GM12878 (cell line): ENCODE data around the gene IL32. TPM values are rescaled to one million over a fixed set of nuclear protein-coding genes. Genes with fewer than 3 reads are reported as not detected.

Experiments
- ATAC-seq: fragments of 200-7000 bp; cut with Tn5 transposase; 3 replicates; pipeline ENCODE4 v1.9.1; 2020; ENCODE audit warnings: mild to moderate bottlenecking, moderate library complexity
- BruUV-seq: library from RNA; stranded (reverse); fragments of 400-500 nt; replicated peaks from 2 replicates; lab custom pipeline; 2021; lab: Mats Ljungman, UMichigan
- CTCF ChIA-PET: fragments of 300-600 bp; sonication (Branson Sonifier 250); formaldehyde crosslinking; extraction: SDS; loops from one replicate; lab custom pipeline; 2021; ENCODE audit warnings: inconsistent platforms; lab: Yijun Ruan, JAX
- POLR2A ChIA-PET: fragments of 350-600 bp; formaldehyde crosslinking; extraction: SDS; loops from one replicate; lab custom pipeline; 2021; ENCODE audit warnings: inconsistent platforms; lab: Charles Lee
- RAD21 ChIA-PET: fragments of 300-600 bp; sonication (Branson Sonifier 250); formaldehyde crosslinking; loops from one replicate; lab custom pipeline; 2023; ENCODE audit warnings: antibody characterized with exemption; ENCODE audit not compliant: unreplicated experiment; lab: Charles Lee
- SMC1A ChIA-PET: fragments of 300-600 bp; sonication (Branson Sonifier 250); formaldehyde crosslinking; loops from one replicate; lab custom pipeline; 2023; ENCODE audit not compliant: unreplicated experiment, uncharacterized antibody; lab: Charles Lee
- DNase-seq: peaks from one replicate; pipeline ENCODE4 v3.0.0-alpha.2; 2011; ENCODE audit warnings: low read depth, low spot score
- FAIRE-seq: peaks from 3 replicates; lab custom pipeline; 2011; peaks lifted over from hg19 to GRCh38; lab: Jason Lieb, UNC
- H2AFZ ChIP-seq: 2 replicates; pipeline ENCODE4 v1.6.0; 2011; ENCODE audit warnings: low read depth, low read length, control low read depth; ENCODE audit not compliant: control insufficient read depth
- H3K27ac ChIP-seq: 2 replicates; pipeline ENCODE4 v1.5.1; 2011; ENCODE audit warnings: control low read depth; ENCODE audit not compliant: control insufficient read depth, insufficient read depth
- H3K27me3 ChIP-seq, 2 experiments: replicated peaks in 1 of 2; 2 replicates each; pipeline versions ENCODE4 v1.6.0 to v1.6.1; 2011; ENCODE audit warnings: low read length in 1 of 2; ENCODE audit not compliant: control insufficient read depth in 2 of 2, insufficient read depth in 2 of 2
- H3K36me3 ChIP-seq, 2 experiments: 2 replicates each; pipeline ENCODE4 v1.5.1; 2011; ENCODE audit warnings: low read length in 1 of 2; ENCODE audit not compliant: control insufficient read depth in 2 of 2, insufficient read depth in 2 of 2
- H3K4me1 ChIP-seq: 2 replicates; pipeline ENCODE4 v1.6.1; 2011; ENCODE audit warnings: mild to moderate bottlenecking, low read length, moderate library complexity, mixed read lengths; ENCODE audit not compliant: control insufficient read depth, insufficient read depth
- H3K4me2 ChIP-seq: 2 replicates; pipeline ENCODE4 v1.6.0; 2011; ENCODE audit warnings: control low read depth; ENCODE audit not compliant: control insufficient read depth, insufficient read depth
- H3K4me3 ChIP-seq: fragments of 200-600 bp; sonication (generic); 2 replicates; pipeline ENCODE4 v1.5.1; 2016
- H3K79me2 ChIP-seq: 2 replicates; pipeline ENCODE4 v1.6.0; 2011; ENCODE audit warnings: low read length; ENCODE audit not compliant: control insufficient read depth, insufficient read depth
- H3K9ac ChIP-seq: 2 replicates; pipeline ENCODE4 v1.8.0; 2011; ENCODE audit warnings: low read length, control low read depth, mixed read lengths; ENCODE audit not compliant: control insufficient read depth, insufficient read depth
- H3K9me3 ChIP-seq: replicated peaks from 3 replicates; pipeline ENCODE4 v1.5.1; 2011; ENCODE audit warnings: mild to moderate bottlenecking, low read length; ENCODE audit not compliant: control insufficient read depth, insufficient read depth
- H4K20me1 ChIP-seq: 2 replicates; pipeline ENCODE4 v1.6.0; 2011; ENCODE audit not compliant: control insufficient read depth, insufficient read depth
- ASH2L ChIP-seq: fragments of 300-600, 200-600 bp; sonication (generic); IDR thresholded peaks from 2 replicates; pipeline ENCODE4 v1.6.1; 2017; ENCODE audit warnings: low read depth, mild to moderate bottlenecking, borderline replicate concordance
- BHLHE40 ChIP-seq, 2 experiments: fragments of 450-650 bp in 1 of 2; IDR thresholded peaks; 2 replicates each; pipeline ENCODE4 v1.6.1; 2011 to 2017; ENCODE audit warnings: low read depth in 2 of 2, borderline replicate concordance in 1 of 2, improper control_type of control experiment in 1 of 2, low read length in 1 of 2, mild to moderate bottlenecking in 1 of 2
- BMI1 ChIP-seq: fragments of 450-650 bp; IDR thresholded peaks from 2 replicates; pipeline ENCODE4 v1.6.1; 2016; ENCODE audit warnings: mild to moderate bottlenecking, moderate library complexity, borderline replicate concordance
- CBX5 ChIP-seq: sonication (generic); IDR thresholded peaks from 2 replicates; pipeline ENCODE4 v1.6.1; 2016; ENCODE audit warnings: low read depth, moderate library complexity, mild to moderate bottlenecking, inconsistent platforms
- CHD1 ChIP-seq: IDR thresholded peaks from 2 replicates; pipeline ENCODE4 v1.6.1; 2012; ENCODE audit warnings: low read depth, low read length, improper control_type of control experiment
- CHD2 ChIP-seq: IDR thresholded peaks from 2 replicates; pipeline ENCODE4 v1.6.1; 2011; ENCODE audit warnings: low read depth, low read length, improper control_type of control experiment, borderline replicate concordance
- CHD4 ChIP-seq: fragments of 200-600 bp; sonication (generic); IDR thresholded peaks from 2 replicates; pipeline ENCODE4 v1.6.1; 2016; ENCODE audit warnings: mild to moderate bottlenecking
- CREM ChIP-seq: IDR thresholded peaks from 2 replicates; pipeline ENCODE4 v1.6.1; 2014; ENCODE audit warnings: antibody characterized with exemption, low read depth
- DPF2 ChIP-seq: fragments of 450-650 bp; IDR thresholded peaks from 2 replicates; pipeline ENCODE4 v1.6.1; 2017; ENCODE audit warnings: mild to moderate bottlenecking
- HDAC2 ChIP-seq: fragments of 200-600 bp; sonication (generic); IDR thresholded peaks from 2 replicates; pipeline ENCODE4 v1.6.1; 2017
- HDAC6 ChIP-seq: fragments of 200-600 bp; sonication (generic); IDR thresholded peaks from one replicate; pipeline ENCODE4 v1.8.0; 2017; ENCODE audit warnings: antibody characterized with exemption; ENCODE audit not compliant: unreplicated experiment
- JUNB ChIP-seq: IDR thresholded peaks from 2 replicates; pipeline ENCODE4 v1.6.1; 2016; ENCODE audit warnings: antibody characterized with exemption, mild to moderate bottlenecking
- PRDM15 ChIP-seq: fragments of 450-650 bp; formaldehyde crosslinking; IDR thresholded peaks from 2 replicates; pipeline ENCODE4 v1.4.0; 2020; ENCODE audit warnings: mild to moderate bottlenecking, moderate library complexity
- SIX5 ChIP-seq: IDR thresholded peaks from 2 replicates; pipeline ENCODE4 v1.6.1; 2011; ENCODE audit warnings: mild to moderate bottlenecking, low read depth, low read length, moderate library complexity; ENCODE audit not compliant: severe bottlenecking
- SP1 ChIP-seq: IDR thresholded peaks from one replicate; pipeline ENCODE4 v1.6.1; 2011; ENCODE audit warnings: low read depth, low read length
- TAF1 ChIP-seq: IDR thresholded peaks from 2 replicates; pipeline ENCODE4 v1.6.1; 2011; ENCODE audit warnings: mild to moderate bottlenecking, low read depth, low read length, borderline replicate concordance
- TCF3 ChIP-seq: IDR thresholded peaks from 2 replicates; pipeline ENCODE4 v1.6.1; 2012; ENCODE audit warnings: low read depth, mild to moderate bottlenecking, low read length, borderline replicate concordance; ENCODE audit not compliant: insufficient read depth
- ZBTB33 ChIP-seq: fragments of 450-650 bp; IDR thresholded peaks from 2 replicates; pipeline ENCODE4 v1.6.1; 2017; ENCODE audit warnings: mild to moderate bottlenecking
- WGBS: methylation state at CpG from one replicate; pipeline ENCODE4 v1.1.6; 2016; ENCODE audit warnings: low lambda C conversion rate; ENCODE audit not compliant: insufficient replicate concordance, insufficient coverage; ENCODE audit errors: missing lambda C conversion rate; 5-methylcytosine and 5-hydroxymethylcytosine counted together
- in situ Hi-C: fragments of 300-500 bp; cut with MboI; formaldehyde crosslinking; loops from 9 replicates; pipeline ENCODE4 v1.14.3; 2018; ENCODE audit warnings: mixed read lengths
- intact Hi-C: fragments of 100-400 bp; cut with micrococcal nuclease; formaldehyde crosslinking; loops from one replicate; pipeline ENCODE4 v1.14.2; 2022; ENCODE audit not compliant: unreplicated experiment
- polyA plus RNA-seq, 11 experiments: library from polyadenylated mRNA; depleted of rRNA in 4 of 11; unstranded in 6 of 11; stranded (reverse) in 5 of 11; fragments of >200 nt; fragmentation: Nextera tagmentation in 4 of 11; fragmentation: Illumina TruSeq in 1 of 11; extraction: Ambion mirVana in 4 of 11; extraction: Trizol in 1 of 11; gene quantifications; 1 replicate in 1 of 11; 2 replicates in 10 of 11; pipeline versions ENCODE4 v1.2.1 to v1.2.3, GENCODE V29; 2011 to 2016; ENCODE audit warnings: inconsistent platforms in 2 of 11, missing spikeins in 2 of 11, low read depth in 1 of 11
- total RNA-seq, 4 experiments: library from RNA; depleted of rRNA in 3 of 4; stranded (reverse); fragments of >200 nt in 3 of 4; fragmentation: Illumina TruSeq in 1 of 4; extraction: Trizol in 1 of 4; gene quantifications; 2 replicates each; pipeline versions ENCODE4 v1.2.1 to v1.2.3, GENCODE V29; 2013 to 2021

Gene IL32
- total and polyA plus RNA-seq, 10 of the 15 experiments (the other 5 are each of a cell fraction or from before 2014, with no cell fraction given): 27.0 to 122 (median 55.8) TPM

GRCh38 chr16:3060339-3061127, 4.9 kb upstream of the IL32 start:
- H3K9me3 ChIP-seq: no peaks in the 10 kb centered on the region; the same call in 2 of the 3 replicates
- in situ Hi-C loops: loop anchor here (5.0 kb wide), 2 partner anchors 37 to 67 kb away; partner anchors contain the start of gene ZSCAN10
- H3K27ac ChIP-seq: no peak overlapping the region
- ChIA-PET POLR2A (interaction anchor here (0.5 to 1.7 kb wide), 4 partner anchors 17 to 75 kb away, joined by 3 to 12 read pairs (median 4); no protein-coding TSS in a partner anchor), SMC1A (interaction anchor here (1.3 to 3.9 kb wide), 5 partner anchors 16 to 106 kb away, joined by 3 to 53 read pairs (median 4); no protein-coding TSS in a partner anchor), CTCF (interaction anchor here (0.7 to 9.5 kb wide), 15 partner anchors 12 to 136 kb away, joined by 3 to 174 read pairs (median 10); partner anchors contain the start of genes HCFC1R1 and THOC6), RAD21 (interaction anchor here (1.1 to 3.0 kb wide), 6 partner anchors 15 to 105 kb away, joined by 3 to 72 read pairs (median 9); no protein-coding TSS in a partner anchor)
- no peaks in the 10 kb centered on the region for H4K20me1 ChIP-seq
- intact Hi-C loops: no loop called here
- DNase-seq (no peak), ATAC-seq (no peak), FAIRE-seq (no peak)
- TF ChIP-seq CBX5: no peak
- no peak for TF ChIP-seq SIX5
- TF ChIP-seq HDAC6: no peak
- no peak for TF ChIP-seq PRDM15 (CRISPR knock-in tag)
- no peak for TF ChIP-seq BHLHE40 (IDR thresholded peaks at IDR 0.05; ENCODE audit: borderline replicate concordance in 1 of 2, low read depth in 2 of 2, low read length in 1 of 2)
- no peak for TF ChIP-seq CREM
- TF ChIP-seq DPF2: no peak
- no peak for TF ChIP-seq CHD4
- no peak for TF ChIP-seq ASH2L
- TF ChIP-seq CHD2: no peak
- TF ChIP-seq BMI1: no peak
- no peak for TF ChIP-seq CHD1
- no peak for TF ChIP-seq SP1
- no peak for TF ChIP-seq TAF1
- TF ChIP-seq ZBTB33: no peak
- TF ChIP-seq TCF3: no peak
- TF ChIP-seq HDAC2: no peak
- no peak for TF ChIP-seq JUNB
- no peak overlapping the region; the same call in 1 of the 2 replicates for H2AFZ ChIP-seq
- no peaks in the 10 kb centered on the region for H3K36me3 ChIP-seq
- WGBS: 61% methylated on average over 14 of the region's 14 CpGs
- no TSS peak for BruUV-seq
- H3K79me2 ChIP-seq: peaks cover 4% of the 10 kb centered on the region
- no peak overlapping the region for H3K4me3 ChIP-seq
- H3K4me1 ChIP-seq: peaks cover 18% of the 10 kb centered on the region
- no peak overlapping the region for H3K9ac ChIP-seq
- no peaks in the 10 kb centered on the region for H3K27me3 ChIP-seq
- H3K4me2 ChIP-seq: no peak overlapping the region
